HG03060 (cell line): ENCODE results near the gene SLC39A2.
"Not testable (repeated sequence)": the region's sequence is repeated elsewhere in the genome, so short reads cannot be mapped to it uniquely, and the experiment has no call there.

Source experiments
- ATAC-seq: cut with Tn5 transposase; IDR thresholded peaks from one replicate; pipeline ENCODE4 v1.9.1; 2021; ENCODE audit warnings: low read depth, moderate number of reproducible peaks; ENCODE audit not compliant: unreplicated experiment

Gene SLC39A2

DNA sequence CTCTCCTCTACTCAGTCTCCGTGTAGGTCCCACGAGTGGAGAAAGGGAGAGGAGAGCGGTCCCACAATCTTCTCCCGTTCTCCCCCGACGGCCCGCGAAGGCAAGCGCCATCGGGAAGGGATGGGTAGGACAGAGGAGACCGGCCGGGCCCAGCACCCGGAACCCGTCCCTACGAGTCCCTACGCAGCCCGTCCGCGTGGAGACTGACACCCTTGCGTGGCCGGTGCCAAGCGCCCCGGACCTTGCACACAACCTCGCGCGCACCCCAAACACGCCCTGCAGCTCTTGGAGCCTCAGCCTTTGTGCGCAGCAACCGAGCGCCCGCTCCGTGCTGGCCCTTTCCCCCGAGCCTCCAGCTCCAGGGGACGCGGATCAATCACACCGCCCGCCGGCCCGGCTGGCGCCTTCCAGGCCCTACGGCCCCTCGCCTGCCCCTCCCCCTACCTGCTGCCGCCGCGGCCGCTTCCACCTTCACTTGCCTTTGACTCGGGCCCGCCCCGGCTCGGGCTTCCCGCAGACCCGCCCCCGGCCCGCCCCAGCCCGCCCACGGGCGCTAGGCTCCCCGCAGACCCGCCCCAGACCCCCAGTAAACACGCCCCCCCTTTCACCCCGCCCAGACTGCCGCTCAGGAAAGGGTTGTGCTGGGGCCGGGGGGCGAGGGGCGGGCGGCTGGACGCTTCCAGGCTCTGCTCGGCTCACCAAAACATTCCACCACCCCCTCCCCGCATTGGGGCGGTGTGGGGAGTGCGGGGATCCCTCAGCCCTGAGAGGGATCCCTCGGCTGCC lies 25.7 kb downstream of the SLC39A2 start, which contains the start of gene NDRG2:
Gene NDRG2, minus strand, starts transcription at position 477 of the 786 bp plus-strand sequence. CDS start 1,746 bp downstream, outside the sequence.
- ATAC-seq: no peak

DNA sequence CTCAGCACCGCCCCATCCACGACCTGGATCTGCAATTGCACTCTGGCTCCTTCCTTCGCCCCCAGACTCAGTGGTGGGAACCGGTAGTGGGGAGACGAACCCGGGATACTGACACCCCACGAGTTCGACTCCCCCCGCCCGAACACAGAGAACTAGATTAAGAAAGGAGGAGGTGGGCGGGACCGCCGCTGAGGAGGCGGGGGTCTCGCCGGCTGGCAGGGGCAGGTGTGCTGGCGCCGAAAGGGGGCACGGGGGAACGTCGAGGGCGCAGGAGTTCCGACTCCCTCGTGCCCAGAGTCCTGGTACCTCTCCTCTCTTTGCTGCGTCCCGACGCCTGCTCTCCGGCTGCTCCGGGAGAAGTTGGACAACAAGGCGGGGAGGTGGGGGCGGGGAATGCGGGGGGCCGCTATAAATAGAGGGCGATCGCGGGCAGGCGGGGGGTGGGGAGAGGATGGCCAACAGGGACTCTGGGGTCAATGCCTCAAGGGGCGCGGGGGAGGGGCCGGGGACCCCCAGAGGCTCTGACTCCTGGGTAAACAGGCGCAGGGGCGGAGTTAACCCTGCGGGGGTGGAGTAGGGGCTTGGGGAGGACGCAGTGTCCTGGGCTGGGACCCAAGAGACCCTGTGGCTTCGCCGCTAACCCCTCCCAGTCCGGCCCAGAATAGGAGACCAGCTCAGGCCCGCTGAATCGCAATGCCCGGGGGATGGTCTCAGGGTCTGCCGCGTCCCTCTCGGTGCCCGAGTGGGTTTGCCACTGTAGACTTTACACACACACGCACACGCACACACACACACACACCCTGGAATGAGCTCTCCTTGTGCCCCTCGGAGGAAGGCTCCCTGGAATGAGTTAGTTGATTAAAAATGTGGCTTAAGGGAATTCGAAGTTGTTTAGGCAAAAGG lies 26.5 kb downstream of the SLC39A2 start:
- ATAC-seq: no peak

DNA sequence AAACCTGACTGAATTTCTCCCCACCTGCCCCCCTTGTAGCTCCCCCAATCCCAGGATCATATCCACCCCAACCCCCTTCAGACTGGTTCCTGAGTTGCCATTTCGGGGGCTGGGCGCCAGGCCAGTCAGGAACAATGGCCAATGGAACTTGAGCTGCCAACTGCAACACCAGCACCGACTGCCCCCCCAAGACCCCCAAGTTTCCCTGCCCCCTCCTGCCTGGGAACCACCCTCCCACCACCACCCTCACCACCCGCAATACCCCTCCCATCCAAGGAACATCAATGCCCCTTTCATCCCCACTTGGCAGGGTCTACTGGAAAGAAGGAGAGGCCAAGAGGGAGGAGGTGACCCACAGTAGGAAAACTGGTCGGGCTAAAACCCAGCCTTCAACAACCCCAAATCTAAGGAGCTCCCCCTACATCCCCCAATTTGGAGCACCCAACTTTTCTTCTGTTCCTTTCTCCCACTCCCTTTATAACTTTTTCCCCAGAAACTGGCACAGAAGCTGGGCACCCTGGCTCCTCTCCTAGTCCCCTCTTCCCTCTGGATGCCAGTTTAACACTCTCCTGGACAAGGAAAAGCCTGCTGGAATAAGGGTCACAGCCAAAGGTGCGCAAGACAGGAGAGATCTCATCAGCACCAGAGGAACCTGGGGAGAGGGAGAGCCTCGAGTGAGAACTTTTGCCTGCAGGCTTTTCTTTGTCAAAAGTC lies 27.3 kb downstream of the SLC39A2 start:
- no peak for ATAC-seq

DNA sequence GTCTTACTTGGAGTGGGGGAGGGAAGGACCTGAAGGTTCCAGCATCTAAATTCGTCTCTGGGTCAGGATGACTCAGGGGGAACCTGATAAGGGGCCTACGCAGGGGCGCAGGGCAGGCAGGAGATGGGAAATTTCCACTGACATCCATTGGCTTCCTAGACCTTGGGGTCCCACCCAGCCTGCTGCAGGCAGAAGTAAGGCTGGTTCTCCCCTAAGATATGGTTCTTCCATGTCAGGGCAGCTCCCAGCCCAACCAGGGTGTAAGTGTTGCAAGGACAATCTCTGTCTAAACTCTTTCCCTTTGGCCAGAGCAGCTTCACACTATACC lies 27.9 kb downstream of the SLC39A2 start:
- no peak for ATAC-seq

DNA sequence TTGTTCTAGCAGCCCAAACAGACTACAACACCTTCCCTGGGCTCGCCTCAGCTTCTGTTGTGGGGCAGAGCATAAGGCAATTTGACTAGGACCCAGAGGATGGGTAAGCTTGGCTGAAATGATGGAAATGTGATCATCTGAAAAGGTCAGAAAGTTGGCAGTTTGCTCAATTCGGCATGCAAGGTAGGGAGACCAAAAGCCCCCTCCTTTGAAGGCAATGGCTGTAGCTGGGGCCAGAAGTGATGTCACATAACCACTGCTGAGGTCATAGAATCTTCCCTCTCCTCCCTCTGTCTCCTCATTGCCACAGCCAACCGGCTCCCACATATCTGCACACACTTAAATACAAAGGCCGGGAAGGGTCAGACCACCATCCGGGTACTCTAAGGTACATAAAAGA lies 30.8 kb downstream of the SLC39A2 start, which contains the start of gene TPPP2:
Gene TPPP2, plus strand, starts transcription at position 301 of the 400 bp plus-strand sequence. CDS start 365 bp downstream, outside the sequence.
- no peak for ATAC-seq

DNA sequence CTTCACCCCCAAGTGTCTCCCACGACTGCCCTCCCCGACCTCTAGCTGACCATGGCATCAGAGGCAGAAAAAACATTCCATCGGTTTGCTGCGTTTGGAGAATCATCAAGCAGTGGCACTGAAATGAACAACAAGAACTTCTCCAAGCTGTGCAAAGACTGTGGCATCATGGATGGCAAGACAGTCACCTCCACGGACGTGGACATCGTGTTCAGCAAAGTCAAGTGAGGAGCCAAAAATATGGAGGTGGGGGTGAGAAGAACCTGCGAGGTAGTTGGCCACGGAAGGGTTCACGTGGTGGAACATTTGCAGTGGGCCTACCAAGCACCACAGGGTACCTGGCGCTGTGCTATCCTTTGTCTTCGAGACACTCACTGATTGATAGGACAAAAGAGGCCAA lies 31.4 kb downstream of the SLC39A2 start:
- ATAC-seq: no peak

DNA sequence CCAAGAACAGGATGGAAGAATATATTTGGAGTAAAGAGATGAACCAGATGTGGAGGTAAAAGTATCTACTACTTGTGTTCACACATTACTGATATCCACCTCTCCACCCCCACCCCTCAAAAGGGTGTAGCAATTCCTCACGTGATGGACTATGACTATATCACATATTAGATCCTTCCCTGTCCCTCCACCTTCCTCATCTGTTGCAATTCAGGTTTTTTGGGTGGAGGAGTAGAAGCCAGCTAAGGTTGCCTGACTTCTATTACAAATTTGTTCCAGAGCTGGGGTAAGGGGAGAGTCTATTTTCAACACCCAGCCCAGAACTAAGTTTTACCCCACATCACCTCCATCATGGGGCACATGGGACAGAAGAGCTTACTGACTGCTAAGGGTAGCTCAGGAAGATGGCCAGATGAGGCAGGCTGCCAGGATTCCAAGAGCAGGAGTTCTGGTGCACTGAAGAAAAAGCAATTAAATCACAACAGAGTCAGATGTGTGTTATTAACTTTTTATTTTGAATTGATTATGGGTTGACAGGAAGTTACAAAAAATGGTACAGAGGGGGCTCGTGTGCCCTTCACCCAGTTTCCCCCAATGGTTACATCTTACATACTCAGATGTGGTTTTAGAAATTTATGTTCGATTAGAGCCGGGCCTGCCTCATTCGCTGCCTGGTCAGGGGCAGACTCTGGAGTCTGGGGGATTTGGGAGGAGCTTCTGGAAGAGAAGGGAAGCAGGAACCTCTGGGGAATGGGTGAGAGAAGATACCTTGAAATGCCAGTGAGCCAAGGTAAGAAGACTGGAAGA lies 33.4 kb downstream of the SLC39A2 start:
- ATAC-seq: no peak

DNA sequence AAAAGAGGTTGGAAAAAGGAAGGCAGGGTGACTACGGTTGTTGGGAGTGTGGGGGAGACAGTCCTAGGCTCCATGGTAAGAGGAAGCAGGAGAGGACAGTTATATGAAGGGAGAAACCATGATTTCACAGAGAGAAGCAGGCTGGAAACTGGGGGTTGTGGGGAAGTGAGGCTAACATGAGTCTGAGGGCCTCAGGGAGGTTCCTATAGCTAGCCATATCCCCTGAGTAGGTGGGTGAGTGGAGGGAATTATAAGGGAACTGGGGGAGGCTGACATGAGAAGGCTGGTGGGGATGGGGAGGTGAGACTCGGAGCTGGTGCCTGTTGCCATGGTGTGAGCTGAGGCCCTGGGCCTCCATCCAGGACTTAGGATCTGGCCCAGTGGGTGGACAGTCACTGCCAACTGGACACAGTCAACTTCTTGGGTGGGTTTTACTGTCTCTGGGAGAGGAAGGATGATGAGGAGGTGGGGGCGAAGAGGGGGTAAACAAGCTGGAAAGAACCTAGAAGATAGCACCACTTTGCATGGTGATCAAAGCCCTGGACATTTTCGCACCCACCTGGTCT lies 34.1 kb downstream of the SLC39A2 start:
- ATAC-seq: no peak

DNA sequence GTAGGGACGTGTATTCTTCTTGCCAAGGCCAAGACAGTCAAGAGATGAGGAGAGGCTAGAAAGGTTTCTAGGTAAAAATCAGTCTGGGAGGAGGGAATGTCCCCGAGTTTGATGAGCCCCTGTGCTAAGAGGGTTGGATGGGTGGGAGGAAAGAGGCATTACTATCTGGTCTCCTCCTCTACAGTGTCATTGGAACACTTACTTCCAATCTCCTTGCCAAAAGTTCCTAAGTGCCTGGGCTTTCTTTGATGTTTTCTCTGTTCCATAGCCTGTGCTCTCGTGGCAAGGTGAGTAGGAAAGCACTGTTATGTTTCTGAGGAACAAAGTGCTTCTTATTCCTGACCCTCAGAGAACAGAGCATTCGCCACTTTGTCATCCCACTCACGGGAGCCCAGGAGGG lies 35.6 kb downstream of the SLC39A2 start, which contains the start of gene RNASE13:
Gene RNASE13, minus strand, starts transcription at position 101 of the 400 bp plus-strand sequence. CDS start 519 bp downstream, outside the sequence.
- ATAC-seq: no peak

DNA sequence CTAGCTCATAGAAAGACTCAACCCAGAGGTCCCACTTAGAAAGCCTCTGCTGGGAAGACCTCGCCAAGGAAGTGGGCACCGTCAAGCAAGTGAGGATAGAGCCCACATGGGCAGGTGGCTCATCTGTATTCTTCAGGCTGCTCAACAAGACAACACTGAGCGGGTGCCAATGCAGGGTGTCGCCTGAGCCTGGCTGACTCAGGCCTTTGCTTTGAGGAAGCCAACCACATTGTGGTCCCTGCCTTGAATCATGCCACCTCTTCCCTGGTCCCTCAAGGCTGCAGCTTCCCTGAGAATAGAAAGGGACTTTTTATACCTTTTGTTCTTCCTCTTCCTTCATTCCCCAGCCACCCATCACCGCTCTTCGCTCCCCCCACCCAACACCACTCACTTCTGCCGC lies 37.7 kb downstream of the SLC39A2 start:
- no peak for ATAC-seq

DNA sequence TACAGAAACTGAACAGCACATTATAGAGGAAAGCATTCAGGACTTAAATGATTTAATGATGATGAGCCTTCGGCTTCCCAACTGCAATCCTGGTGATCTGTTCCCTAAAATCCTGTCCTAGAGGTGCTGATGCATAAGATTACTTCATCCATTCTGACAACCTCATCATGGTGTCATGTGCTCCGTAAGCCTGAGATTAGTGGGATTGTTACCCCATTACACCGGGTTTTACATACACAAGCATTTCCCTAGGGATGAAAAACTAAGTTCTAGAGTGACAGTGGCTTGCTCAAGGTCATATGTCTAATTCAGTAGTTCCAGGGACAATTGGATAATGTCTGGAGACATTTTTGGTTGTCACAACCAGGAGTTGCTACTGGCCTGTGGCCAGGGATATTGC lies 38.1 kb downstream of the SLC39A2 start:
- ATAC-seq: no peak

DNA sequence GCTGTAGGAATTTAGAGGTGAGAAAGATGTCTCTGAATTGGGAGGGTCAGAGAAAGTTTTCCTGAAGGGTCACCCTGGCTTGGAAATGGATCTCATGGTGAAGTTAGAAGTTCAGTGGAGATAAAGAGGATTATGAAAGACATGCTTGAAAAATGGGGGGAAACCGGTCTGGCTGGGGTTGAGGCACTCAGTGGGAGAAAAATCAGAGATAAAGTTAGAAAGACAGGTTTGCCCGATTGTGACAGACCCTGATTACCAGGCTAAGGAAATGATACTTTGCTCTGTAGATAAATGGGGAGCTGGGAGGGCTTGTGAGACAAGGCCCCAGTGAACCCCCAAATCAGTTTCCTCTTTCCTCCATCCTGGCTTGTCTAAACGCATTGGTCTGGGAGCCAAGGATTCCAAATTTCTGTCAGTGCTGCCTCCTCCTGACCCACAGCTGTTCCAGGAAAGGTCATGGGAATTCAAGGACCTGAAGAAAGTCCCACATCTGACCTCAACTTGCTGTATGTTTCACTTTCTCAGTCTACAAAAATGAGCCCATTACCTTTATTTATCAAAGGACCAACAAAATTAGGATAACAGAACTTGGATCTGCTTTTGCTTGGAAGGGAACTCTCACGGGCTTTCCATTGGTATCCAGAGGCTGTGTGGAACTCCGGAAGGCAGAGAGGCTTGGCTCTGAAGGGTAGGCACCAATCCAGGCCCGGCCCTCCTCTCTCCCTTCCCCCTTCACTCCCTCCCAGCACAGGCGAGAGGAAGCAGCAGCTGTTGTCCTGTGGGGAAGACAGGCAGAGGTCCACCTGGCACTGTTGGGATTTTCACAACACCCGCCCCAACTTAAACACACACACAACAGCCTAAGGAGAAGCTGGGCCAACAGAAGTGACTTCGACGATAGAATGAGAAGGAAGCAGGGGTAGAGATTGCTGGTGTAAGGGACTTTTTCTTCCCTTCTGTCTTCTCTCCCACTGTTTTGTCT lies 39.6 kb downstream of the SLC39A2 start:
- no peak for ATAC-seq

DNA sequence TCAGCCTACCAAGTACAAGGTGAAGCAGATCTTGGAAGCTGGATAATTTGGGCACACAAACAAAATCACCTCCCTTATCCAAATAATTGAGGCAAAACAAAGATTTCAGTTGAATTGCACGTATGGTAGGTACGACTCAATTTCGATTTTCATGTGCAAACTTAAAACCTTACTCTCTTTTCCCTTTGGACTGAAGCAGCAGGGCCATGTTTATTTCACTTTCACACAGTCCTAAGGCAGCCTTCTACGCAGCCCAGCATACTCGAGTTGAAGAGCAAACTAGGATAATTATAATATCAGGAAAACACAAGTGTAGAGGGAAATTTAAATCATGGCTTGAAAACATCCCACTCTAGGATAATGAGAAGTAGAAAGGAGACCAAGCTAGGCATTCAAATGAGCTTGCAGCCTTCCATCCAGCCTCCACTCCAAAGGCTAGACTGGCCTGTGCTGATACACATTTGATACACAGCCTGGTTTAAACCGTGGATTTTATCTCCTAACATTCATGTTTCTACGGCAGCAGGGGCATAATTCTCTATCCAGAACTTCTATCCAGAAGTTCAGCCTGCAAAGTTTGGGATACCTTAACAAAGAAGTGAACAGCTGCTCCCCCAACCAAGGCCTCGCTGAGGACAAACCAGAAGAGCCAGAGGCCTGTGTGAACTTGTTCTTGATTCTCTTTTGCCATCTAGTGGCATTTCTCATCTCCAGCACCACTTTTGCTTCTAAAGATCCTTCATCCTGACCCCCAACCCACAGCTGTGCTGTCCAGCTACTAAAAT lies 40.7 kb downstream of the SLC39A2 start:
- ATAC-seq: no peak

DNA sequence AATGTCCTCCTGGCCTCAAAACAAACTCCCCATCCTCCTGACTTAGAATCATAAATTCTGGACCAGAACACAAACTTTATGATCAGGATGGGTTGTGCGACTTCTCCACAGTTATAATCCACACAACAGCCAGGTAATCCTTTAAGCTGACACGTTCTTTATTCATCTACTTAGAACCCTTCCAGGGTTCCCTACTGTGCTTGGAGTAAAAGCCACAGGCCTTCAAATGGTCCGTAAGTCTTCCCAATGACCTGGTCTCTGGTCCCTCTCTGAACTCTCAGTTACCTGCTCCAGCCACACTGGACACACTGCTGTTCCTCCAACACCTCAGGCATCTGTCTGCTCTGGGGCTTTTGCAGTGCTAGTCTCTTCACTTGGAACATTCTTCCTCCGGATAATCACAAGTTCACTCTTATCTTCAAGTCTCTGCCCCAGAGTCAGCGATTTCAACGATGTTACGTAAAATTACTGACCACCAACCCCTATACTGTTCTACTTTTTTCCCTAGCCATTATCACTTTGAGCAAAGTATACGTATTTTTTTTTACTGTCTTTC lies 41.4 kb downstream of the SLC39A2 start:
- ATAC-seq: no peak

DNA sequence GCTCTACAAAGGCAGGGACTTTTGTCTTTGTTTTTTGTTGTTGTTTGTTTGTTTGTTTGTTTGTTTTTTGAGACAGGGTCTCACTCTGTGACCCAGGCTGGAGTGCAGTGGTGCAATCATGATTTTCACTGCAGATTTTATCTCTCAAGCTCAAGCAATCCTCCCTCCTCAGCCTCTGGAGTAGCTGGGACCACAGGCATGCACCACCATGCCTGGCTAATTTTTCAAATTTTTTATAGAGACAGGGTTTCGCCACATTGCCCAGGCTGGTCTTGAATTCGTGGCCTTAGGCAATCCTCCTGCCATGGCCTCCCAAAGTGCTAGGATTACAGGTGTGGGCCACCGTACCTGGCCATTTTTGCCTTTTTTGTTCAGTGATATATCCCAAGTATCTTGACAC lies 41.8 kb downstream of the SLC39A2 start:
- not testable (repeated sequence) for ATAC-seq

DNA sequence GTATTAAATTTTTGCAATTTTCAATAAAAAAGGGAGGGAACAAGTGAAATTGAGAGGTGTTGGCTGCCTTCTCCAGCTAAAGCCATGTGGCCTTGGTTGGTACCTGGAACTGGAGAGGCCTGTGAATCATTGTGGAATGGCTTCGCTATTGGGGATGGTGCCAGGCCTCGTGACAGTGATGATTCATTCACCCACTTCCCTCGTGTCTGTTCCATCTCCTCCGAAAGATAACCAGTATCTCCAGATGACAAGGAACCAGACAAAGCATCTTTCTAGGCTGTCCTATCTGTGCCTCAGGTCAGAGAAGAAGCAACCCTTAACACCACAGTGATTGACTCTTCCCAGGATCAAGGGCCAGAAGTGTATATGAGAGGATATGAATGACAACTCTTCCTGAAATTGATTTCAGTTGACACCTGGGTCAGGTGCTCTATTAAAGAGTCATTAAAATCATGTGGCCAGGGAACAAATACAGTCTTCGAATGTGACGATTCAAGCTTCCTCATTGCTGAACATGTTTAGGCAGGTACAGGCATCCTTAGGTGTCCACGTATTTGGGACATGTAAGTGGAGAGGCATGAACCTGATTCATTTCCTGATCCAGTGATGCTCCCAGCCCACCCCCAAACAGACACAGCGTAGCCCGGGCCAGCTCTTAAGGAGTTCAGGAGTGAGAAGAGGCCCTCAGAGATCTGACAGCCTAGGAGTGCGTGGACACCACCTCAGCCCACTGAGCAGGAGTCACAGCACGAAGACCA lies 42.8 kb downstream of the SLC39A2 start, which contains the start of gene RNASE7:
Gene RNASE7, plus strand, starts transcription at position 687 of the 758 bp plus-strand sequence. CDS start 631 bp downstream, outside the sequence.
- no peak for ATAC-seq
